Mesendoderm (in vitro differentiated cells): ENCODE data around the gene SF3B3. TPM values are rescaled to one million over a fixed set of nuclear protein-coding genes. Genes with fewer than 3 reads are reported as not detected.
A peak's percentile ranks its signal among the peaks of the same experiment; 100 is the strongest.

ENCODE experiments used
- DNase-seq: peaks from one replicate; pipeline ENCODE4 v3.0.0; 2013
- H2AK5ac ChIP-seq: 2 replicates; pipeline ENCODE4 v1.6.1; 2013; ENCODE audit warnings: low read length, inconsistent platforms
- H2BK120ac ChIP-seq: 2 replicates; pipeline ENCODE4 v1.6.1; 2013; ENCODE audit warnings: low read depth, mild to moderate bottlenecking, low read length, moderate library complexity, mixed read lengths
- H2BK15ac ChIP-seq: replicated peaks from 2 replicates; pipeline ENCODE4 v1.6.1; 2013; ENCODE audit warnings: low read depth, mild to moderate bottlenecking, moderate library complexity
- H2BK5ac ChIP-seq: 2 replicates; pipeline ENCODE4 v1.6.1; 2013; ENCODE audit warnings: low read length, inconsistent platforms
- H3K18ac ChIP-seq: 2 replicates; pipeline ENCODE4 v1.6.1; 2013; ENCODE audit warnings: mild to moderate bottlenecking, low read length, mixed read lengths
- H3K23ac ChIP-seq: one replicate; pipeline ENCODE4 v1.6.1; 2013; ENCODE audit warnings: low read length
- H3K27ac ChIP-seq: 2 replicates; pipeline ENCODE4 v1.5.1; 2013; ENCODE audit warnings: low read depth, mild to moderate bottlenecking, inconsistent platforms, low read length, moderate library complexity
- H3K27me3 ChIP-seq: 2 replicates; pipeline ENCODE4 v1.6.1; 2013; ENCODE audit warnings: low read length, control low read depth, mild to moderate bottlenecking, inconsistent platforms; ENCODE audit not compliant: insufficient read depth, poor library complexity
- H3K36me3 ChIP-seq: 2 replicates; pipeline ENCODE4 v1.6.1; 2013; ENCODE audit warnings: low read length, inconsistent platforms; ENCODE audit not compliant: control insufficient read depth, insufficient read depth
- H3K4ac ChIP-seq: one replicate; pipeline ENCODE4 v1.6.1; 2013; ENCODE audit warnings: low read depth, mild to moderate bottlenecking, low read length, moderate library complexity
- H3K4me1 ChIP-seq: 2 replicates; pipeline ENCODE4 v1.6.1; 2013; ENCODE audit warnings: low read depth, low read length, inconsistent platforms; ENCODE audit not compliant: control insufficient read depth
- H3K4me2 ChIP-seq: 2 replicates; pipeline ENCODE4 v1.6.1; 2013; ENCODE audit warnings: low read length
- H3K4me3 ChIP-seq: 2 replicates; pipeline ENCODE4 v1.5.1; 2013; ENCODE audit warnings: mild to moderate bottlenecking, low read length
- H3K56ac ChIP-seq: one replicate; pipeline ENCODE4 v1.6.1; 2013; ENCODE audit warnings: low read length
- H3K79me1 ChIP-seq: 2 replicates; pipeline ENCODE4 v1.6.1; 2013; ENCODE audit warnings: low read length, inconsistent platforms
- H3K79me2 ChIP-seq: 2 replicates; pipeline ENCODE4 v1.6.1; 2013; ENCODE audit warnings: mild to moderate bottlenecking, low read length; ENCODE audit not compliant: control insufficient read depth, insufficient read depth
- H3K9ac ChIP-seq: 2 replicates; pipeline ENCODE4 v1.6.1; 2013; ENCODE audit warnings: low read length, inconsistent platforms
- H4K5ac ChIP-seq: one replicate; pipeline ENCODE4 v1.6.1; 2013; ENCODE audit warnings: low read length
- H4K8ac ChIP-seq: one replicate; pipeline ENCODE4 v1.6.1; 2013; ENCODE audit warnings: low read depth, mild to moderate bottlenecking, control low read depth, low read length, moderate library complexity
- WGBS: extraction: QIAGEN DNeasy Blood & Tissue Kit; methylation state at CpG from one replicate; pipeline ENCODE4 v1.1.7; 2013; ENCODE audit warnings: low lambda C conversion rate, missing lambda C conversion rate; ENCODE audit not compliant: insufficient coverage; ENCODE audit errors: extremely low coverage; 5-methylcytosine and 5-hydroxymethylcytosine counted together
- polyA plus RNA-seq, 2 experiments: library from polyadenylated mRNA; stranded (reverse); fragments of 200-250 nt; gene quantifications; one replicate each; pipeline ENCODE4 v1.2.3, GENCODE V29; 2013

Gene SF3B3
- polyA plus RNA-seq (2013, experiment 1 of 2), result 204 TPM
- 185 TPM for polyA plus RNA-seq (2013, experiment 2 of 2)

DNA sequence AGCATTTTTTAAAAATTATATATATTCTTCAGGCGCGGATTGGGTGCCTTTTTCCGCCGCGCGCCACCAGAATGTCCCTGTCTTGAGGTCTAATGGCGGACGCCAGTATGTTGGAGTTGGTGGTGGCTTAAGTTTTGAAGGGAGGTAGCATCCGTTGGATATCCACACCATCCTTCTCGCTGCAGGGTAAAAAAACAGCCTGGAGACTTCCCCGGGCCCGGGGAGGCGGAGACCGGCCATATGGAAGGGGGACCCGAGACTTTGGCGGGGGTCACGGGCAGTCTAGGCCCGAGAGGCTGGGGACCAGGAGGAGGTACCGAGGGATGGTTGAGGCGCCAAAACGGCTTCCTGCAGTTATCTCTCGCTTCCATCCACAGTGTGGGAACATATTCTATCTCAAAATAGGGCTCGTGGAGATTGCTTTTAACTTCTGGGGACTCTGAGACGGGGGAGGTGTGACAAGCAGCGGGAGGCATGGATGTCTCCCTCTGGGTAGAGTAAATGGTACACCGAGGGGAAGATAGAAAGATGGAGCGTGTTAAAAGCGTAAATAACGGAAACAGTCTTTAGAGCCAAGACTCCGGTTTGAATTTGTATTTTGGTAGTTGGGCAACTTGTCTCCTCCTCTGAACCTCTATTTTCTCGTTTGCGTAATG, at the start of gene SF3B3:
Gene SF3B3, plus strand, starts transcription at position 74 of the 656 bp plus-strand sequence. CDS start 2,841 bp downstream, outside the sequence.
- DNase-seq, result peak; percentile 79

DNA sequence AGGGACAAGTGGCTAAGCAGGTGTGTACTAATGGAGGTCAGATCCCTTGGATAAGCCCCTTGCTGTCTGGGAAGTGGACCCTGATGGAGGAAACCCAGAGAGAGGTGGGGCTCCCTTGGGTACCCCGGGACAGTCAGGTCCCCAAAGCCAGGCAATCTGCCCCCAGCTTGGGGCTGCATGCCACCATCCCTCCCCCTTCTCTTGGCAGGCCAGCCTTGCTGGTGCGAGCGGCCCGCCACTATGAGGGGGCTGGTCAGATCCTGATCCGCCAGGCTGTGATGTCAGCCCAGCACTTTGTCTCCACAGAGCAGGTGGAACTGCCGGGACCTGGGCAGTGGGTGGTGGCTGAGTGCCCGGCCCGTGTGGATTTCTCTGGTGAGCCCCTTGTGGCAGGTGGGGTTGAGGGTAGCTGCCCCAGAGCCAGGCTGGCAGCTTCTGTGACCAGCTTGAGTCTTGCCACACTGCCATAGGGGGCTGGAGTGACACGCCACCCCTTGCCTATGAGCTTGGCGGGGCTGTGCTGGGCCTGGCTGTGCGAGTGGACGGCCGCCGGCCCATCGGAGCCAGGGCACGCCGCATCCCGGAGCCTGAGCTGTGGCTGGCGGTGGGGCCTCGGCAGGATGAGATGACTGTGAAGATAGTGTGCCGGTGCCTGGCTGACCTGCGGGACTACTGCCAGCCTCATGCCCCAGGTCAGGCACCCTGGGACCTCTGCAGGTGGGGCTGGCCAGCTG, 49.1 kb upstream of the SF3B3 start:
- H3K36me3 ChIP-seq, result no peaks in the 10 kb centered on the region
- H3K79me1 ChIP-seq, result no peaks in the 10 kb centered on the region
- H3K23ac ChIP-seq, result no peak overlapping the region
- no peak overlapping the region for H3K9ac ChIP-seq
- no peak overlapping the region for H2BK15ac ChIP-seq
- no peak overlapping the region for H3K56ac ChIP-seq
- no peaks in the 10 kb centered on the region for H3K4me1 ChIP-seq
- H3K4me2 ChIP-seq, result no peak overlapping the region
- no peak overlapping the region for H3K18ac ChIP-seq
- H3K79me2 ChIP-seq, result no peaks in the 10 kb centered on the region
- no CpG with 5 or more reads among the region's 22 CpGs for WGBS
- H4K8ac ChIP-seq, result no peak overlapping the region
- H3K27me3 ChIP-seq, result no peaks in the 10 kb centered on the region
- no peak overlapping the region for H3K4me3 ChIP-seq
- no peak overlapping the region for H3K4ac ChIP-seq
- H2BK120ac ChIP-seq, result no peak overlapping the region
- no peak overlapping the region for H2BK5ac ChIP-seq
- H2AK5ac ChIP-seq, result no peak overlapping the region
- no peak overlapping the region for H3K27ac ChIP-seq
- DNase-seq, result no peak
- no peak overlapping the region for H4K5ac ChIP-seq

More for the DNA sequence above, at the start of gene SF3B3:
- peak within 1 kb of the TSS; percentile 81 for H3K27ac ChIP-seq
- H3K4me2 ChIP-seq, result peak within 1 kb of the TSS; percentile 64
- H3K9ac ChIP-seq, result peak within 1 kb of the TSS; percentile 91
- H3K79me2 ChIP-seq, result peaks cover 52% of the 10 kb centered on the region
- H3K23ac ChIP-seq, result peak within 1 kb of the TSS; percentile 75
- peaks cover 7% of the 10 kb centered on the region for H3K79me1 ChIP-seq
- H2AK5ac ChIP-seq, result no peak within 1 kb of the TSS
- H3K36me3 ChIP-seq, result peaks cover 2% of the 10 kb centered on the region
- peak within 1 kb of the TSS; percentile 68 for H4K5ac ChIP-seq
- H2BK120ac ChIP-seq, result no peak within 1 kb of the TSS
- H2BK15ac ChIP-seq, result no peak within 1 kb of the TSS
- peak within 1 kb of the TSS; percentile 97 for H4K8ac ChIP-seq
- H3K56ac ChIP-seq, result peak within 1 kb of the TSS; percentile 98
- H2BK5ac ChIP-seq, result peak within 1 kb of the TSS; percentile 85
- H3K18ac ChIP-seq, result peak within 1 kb of the TSS; percentile 98
- H3K4me1 ChIP-seq, result peaks cover 4% of the 10 kb centered on the region
- H3K4me3 ChIP-seq, result peak within 1 kb of the TSS; percentile 77
- H3K4ac ChIP-seq, result peak within 1 kb of the TSS; percentile 93
- WGBS, result no CpG with 5 or more reads among the region's 32 CpGs
- no peaks in the 10 kb centered on the region for H3K27me3 ChIP-seq

DNA sequence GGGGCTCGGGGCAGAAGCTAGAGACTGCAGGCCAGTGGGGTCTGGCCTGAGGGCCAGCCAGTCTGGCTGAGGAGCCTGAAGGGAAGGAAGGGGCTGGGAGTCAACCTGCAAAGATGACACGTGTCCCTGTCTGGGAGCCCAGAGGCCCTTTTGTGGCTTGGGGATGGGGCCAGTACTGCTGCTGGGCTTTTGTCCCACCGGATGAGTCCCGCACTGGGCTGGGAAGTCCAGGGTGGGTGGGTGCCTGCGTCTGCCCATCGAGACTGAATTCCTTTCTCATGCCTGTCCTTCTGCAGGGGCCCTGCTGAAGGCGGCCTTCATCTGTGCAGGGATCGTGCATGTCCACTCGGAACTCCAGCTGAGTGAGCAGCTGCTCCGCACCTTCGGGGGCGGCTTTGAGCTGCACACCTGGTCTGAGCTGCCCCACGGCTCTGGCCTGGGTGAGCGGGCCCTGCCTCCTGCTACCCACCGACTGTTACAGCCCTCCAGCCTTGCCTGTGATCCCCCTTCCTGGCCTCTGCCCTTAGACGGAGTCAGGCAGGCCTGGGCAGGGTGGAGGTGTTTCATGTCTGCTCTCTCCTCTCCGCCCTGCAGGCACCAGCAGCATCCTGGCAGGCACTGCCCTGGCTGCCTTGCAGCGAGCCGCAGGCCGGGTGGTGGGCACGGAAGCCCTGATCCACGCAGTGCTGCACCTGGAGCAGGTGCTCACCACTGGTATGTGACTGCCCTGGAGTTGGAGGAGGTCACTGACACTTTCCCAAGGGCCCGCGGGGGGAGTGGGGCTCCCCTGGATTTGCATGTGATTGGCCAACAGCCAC, 48.4 kb upstream of the SF3B3 start:
- H3K79me1 ChIP-seq, result no peaks in the 10 kb centered on the region
- no peak overlapping the region for H3K18ac ChIP-seq
- no peak overlapping the region for H3K4me3 ChIP-seq
- H3K9ac ChIP-seq, result no peak overlapping the region
- no peak overlapping the region for H4K8ac ChIP-seq
- H3K56ac ChIP-seq, result no peak overlapping the region
- H2BK5ac ChIP-seq, result no peak overlapping the region
- no peak overlapping the region for H2AK5ac ChIP-seq
- H3K36me3 ChIP-seq, result no peaks in the 10 kb centered on the region
- H4K5ac ChIP-seq, result no peak overlapping the region
- no CpG with 5 or more reads among the region's 24 CpGs for WGBS
- H2BK15ac ChIP-seq, result no peak overlapping the region
- H3K23ac ChIP-seq, result no peak overlapping the region
- DNase-seq, result no peak
- no peak overlapping the region for H3K27ac ChIP-seq
- no peak overlapping the region for H2BK120ac ChIP-seq
- H3K4me1 ChIP-seq, result no peaks in the 10 kb centered on the region
- no peaks in the 10 kb centered on the region for H3K79me2 ChIP-seq
- H3K4me2 ChIP-seq, result no peak overlapping the region
- H3K4ac ChIP-seq, result no peak overlapping the region
- H3K27me3 ChIP-seq, result no peaks in the 10 kb centered on the region

DNA sequence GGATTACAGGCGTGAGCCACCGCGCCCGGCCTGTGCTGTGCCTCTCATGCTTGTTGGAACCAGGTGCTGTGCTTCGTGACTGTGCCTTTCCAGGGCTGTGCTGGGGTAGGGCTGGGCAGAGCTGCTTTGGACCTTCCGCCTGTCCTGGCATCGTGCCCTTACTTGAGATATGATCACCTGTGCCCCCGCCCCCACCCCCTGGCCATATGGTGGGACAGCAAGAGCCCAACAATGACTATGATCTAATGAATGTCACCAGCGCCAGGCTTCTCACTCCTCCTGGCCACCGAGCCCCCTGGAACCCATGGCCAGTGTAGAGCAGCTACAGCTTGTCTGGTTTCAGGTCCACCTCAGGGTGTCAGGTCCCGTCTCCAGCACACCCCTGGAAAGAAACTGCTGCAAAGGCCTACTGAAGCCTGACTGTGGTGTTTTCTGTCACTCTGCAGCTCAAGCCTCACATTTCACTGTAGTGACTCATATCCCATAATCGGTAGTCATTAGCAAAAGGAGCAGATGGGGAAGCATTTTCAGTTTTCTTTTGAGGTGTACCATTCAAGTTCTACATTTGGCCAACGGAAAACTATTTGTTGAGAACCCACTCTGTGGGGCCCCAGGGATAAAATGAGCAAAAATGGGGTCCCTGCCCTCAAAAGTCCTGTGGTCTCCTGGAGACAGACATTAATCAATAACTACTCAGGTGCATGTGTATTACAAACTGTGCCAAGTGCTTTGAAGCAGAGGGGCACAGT, 47.2 kb upstream of the SF3B3 start:
- H3K27me3 ChIP-seq, result no peaks in the 10 kb centered on the region
- H3K4me3 ChIP-seq, result no peak overlapping the region
- H3K27ac ChIP-seq, result no peak overlapping the region
- no peak overlapping the region for H2BK5ac ChIP-seq
- no peaks in the 10 kb centered on the region for H3K36me3 ChIP-seq
- H3K9ac ChIP-seq, result no peak overlapping the region
- no peak overlapping the region for H3K23ac ChIP-seq
- no peak overlapping the region for H3K4me2 ChIP-seq
- no peak overlapping the region for H2BK120ac ChIP-seq
- DNase-seq, result peak; percentile 46
- no peak overlapping the region for H2BK15ac ChIP-seq
- H4K5ac ChIP-seq, result no peak overlapping the region
- WGBS, result no CpG with 5 or more reads among the region's 13 CpGs
- no peaks in the 10 kb centered on the region for H3K79me1 ChIP-seq
- H2AK5ac ChIP-seq, result no peak overlapping the region
- no peaks in the 10 kb centered on the region for H3K79me2 ChIP-seq
- H3K56ac ChIP-seq, result no peak overlapping the region
- H3K4ac ChIP-seq, result no peak overlapping the region
- H3K18ac ChIP-seq, result no peak overlapping the region
- H3K4me1 ChIP-seq, result no peaks in the 10 kb centered on the region
- H4K8ac ChIP-seq, result no peak overlapping the region

DNA sequence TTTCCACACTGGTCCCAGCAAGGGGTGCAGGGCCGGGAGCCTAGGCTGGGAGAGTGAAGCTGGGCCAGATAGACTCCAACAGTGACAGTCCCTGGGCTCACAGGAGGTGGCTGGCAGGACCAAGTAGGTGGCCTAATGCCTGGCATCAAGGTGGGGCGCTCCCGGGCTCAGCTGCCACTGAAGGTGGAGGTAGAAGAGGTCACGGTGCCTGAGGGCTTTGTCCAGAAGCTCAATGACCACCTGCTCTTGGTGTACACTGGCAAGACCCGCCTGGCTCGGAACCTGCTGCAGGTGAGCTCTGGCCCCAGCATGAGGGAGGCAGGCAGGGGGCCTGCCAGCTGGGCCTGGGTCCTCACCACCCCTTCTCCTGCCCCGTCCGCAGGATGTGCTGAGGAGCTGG, 45.4 kb upstream of the SF3B3 start:
- Histone ChIP-seq H3K27ac (no peak overlapping the region), H3K36me3 (no peaks in the 10 kb centered on the region), H3K23ac (no peak overlapping the region), H3K79me1 (no peaks in the 10 kb centered on the region), H4K5ac (no peak overlapping the region), H3K27me3 (no peaks in the 10 kb centered on the region), H4K8ac (no peak overlapping the region), H2AK5ac (no peak overlapping the region), H3K4ac (no peak overlapping the region), H2BK15ac (no peak overlapping the region), H3K4me1 (no peaks in the 10 kb centered on the region), H3K56ac (no peak overlapping the region), H2BK5ac (no peak overlapping the region), H3K79me2 (no peaks in the 10 kb centered on the region), H3K4me2 (no peak overlapping the region), H3K4me3 (no peak overlapping the region), H3K9ac (no peak overlapping the region), H3K18ac (no peak overlapping the region), H2BK120ac (no peak overlapping the region)
- no peak for DNase-seq
- no CpG with 5 or more reads among the region's 8 CpGs for WGBS
